CD8-positive, alpha-beta memory T cell (primary cell): ENCODE measurements around the gene BRMS1L. TPM values are rescaled to one million over a fixed set of nuclear protein-coding genes. Genes with fewer than 3 reads are reported as not detected.
"Not testable (repeated sequence)": the region's sequence is repeated elsewhere in the genome, so short reads cannot be mapped to it uniquely, and the experiment has no call there.

Source experiments
- CTCF ChIA-PET: fragments of 350-600 bp; sonication (Branson Sonifier 250); formaldehyde crosslinking; loops from one replicate; lab custom pipeline; 2021; ENCODE audit warnings: antibody characterized with exemption; lab: Charles Lee
- POLR2A ChIA-PET: fragments of 350-600 bp; sonication (Branson Sonifier 250); formaldehyde crosslinking; loops from one replicate; lab custom pipeline; 2021; ENCODE audit warnings: antibody characterized with exemption; lab: Charles Lee
- DNase-seq, 5 donors: peaks; one replicate each; pipeline versions ENCODE4 v3.0.0 to v3.0.0-alpha.2; 2020 to 2022; ENCODE audit warnings: mixed read lengths in 1 of 5
- H3K27ac ChIP-seq: one replicate; pipeline ENCODE4 v1.7.0; 2013; ENCODE audit warnings: low read depth, mild to moderate bottlenecking, low read length, moderate library complexity
- H3K27me3 ChIP-seq: 2 replicates; pipeline ENCODE4 v1.7.0; 2013; ENCODE audit warnings: low read length, mild to moderate bottlenecking; ENCODE audit not compliant: insufficient read depth, poor library complexity, severe bottlenecking
- H3K36me3 ChIP-seq: 2 replicates; pipeline ENCODE4 v1.7.0; 2013; ENCODE audit warnings: mild to moderate bottlenecking, low read length, moderate library complexity; ENCODE audit not compliant: insufficient read depth
- H3K4me1 ChIP-seq: 2 replicates; pipeline ENCODE4 v1.7.0; 2013; ENCODE audit warnings: mild to moderate bottlenecking, low read length, moderate library complexity; ENCODE audit not compliant: insufficient read depth
- H3K4me3 ChIP-seq: 2 replicates; pipeline ENCODE4 v1.7.0; 2013; ENCODE audit warnings: mild to moderate bottlenecking, low read length
- H3K9me3 ChIP-seq: 2 replicates; pipeline ENCODE4 v1.7.0; 2013; ENCODE audit warnings: mild to moderate bottlenecking, low read length
- H3K27ac Mint-ChIP-seq, 8 donors: one replicate each; pipeline ENCODE4 v1.8.0; 2020 to 2021; ENCODE audit warnings: mixed read lengths in 8 of 8, mild to moderate bottlenecking in 6 of 8, inconsistent platforms in 3 of 8, moderate library complexity in 3 of 8
- H3K27me3 Mint-ChIP-seq, 2 donors: one replicate each; pipeline ENCODE4 v1.8.0; 2020 to 2021; ENCODE audit warnings: mixed read lengths in 2 of 2, mild to moderate bottlenecking in 1 of 2, moderate library complexity in 1 of 2
- H3K36me3 Mint-ChIP-seq, 3 donors: one replicate each; pipeline ENCODE4 v1.8.0; 2020 to 2021; ENCODE audit warnings: mixed read lengths in 3 of 3, inconsistent platforms in 1 of 3, mild to moderate bottlenecking in 1 of 3
- H3K4me1 Mint-ChIP-seq, 3 donors: one replicate each; pipeline ENCODE4 v1.8.0; 2020 to 2021; ENCODE audit warnings: mixed read lengths in 3 of 3, inconsistent platforms in 1 of 3, mild to moderate bottlenecking in 1 of 3
- H3K4me3 Mint-ChIP-seq, 7 donors: one replicate each; pipeline ENCODE4 v1.8.0; 2020 to 2021; ENCODE audit warnings: mixed read lengths in 7 of 7, mild to moderate bottlenecking in 6 of 7, moderate library complexity in 4 of 7, inconsistent platforms in 2 of 7
- H3K9me3 Mint-ChIP-seq, 5 donors: one replicate each; pipeline ENCODE4 v1.8.0; 2020 to 2022; ENCODE audit warnings: mixed read lengths in 5 of 5, mild to moderate bottlenecking in 3 of 5, moderate library complexity in 2 of 5, inconsistent platforms in 1 of 5
- polyA plus RNA-seq: library from polyadenylated mRNA; unstranded; fragments of 300-500 nt; fragmentation: Illumina TruSeq; gene quantifications from one replicate; pipeline ENCODE4 v1.2.3, GENCODE V29; 2021
- total RNA-seq, 2 experiments: library from RNA; stranded (reverse); gene quantifications; one replicate each; pipeline ENCODE4 v1.2.3, GENCODE V29; 2021

The BRMS1L gene
- total and polyA plus RNA-seq, 3 experiments from 2014 or later: 4.0 to 10.0 (median 7.9) TPM

GRCh38 chr14:35797796-35798195 is 28.3 kb upstream of the BRMS1L start:
- Mint-ChIP-seq H3K27me3 (no peaks in the 10 kb centered on the region), H3K36me3 (peaks cover 0 to 13% (median 5%) of the 10 kb centered on the region in 3 donors), H3K27ac (peak overlapping the region in 1 of 8 donors; percentile 62), H3K4me1 (peaks cover 41 to 66% (median 61%) of the 10 kb centered on the region in 3 donors), H3K9me3 (no peaks in the 10 kb centered on the region), H3K4me3 (no peak overlapping the region)
- Histone ChIP-seq H3K27me3 (no peaks in the 10 kb centered on the region), H3K27ac (no peak overlapping the region), H3K4me3 (no peak overlapping the region), H3K36me3 (no peaks in the 10 kb centered on the region), H3K9me3 (no peaks in the 10 kb centered on the region), H3K4me1 (no peaks in the 10 kb centered on the region)
- CTCF ChIA-PET: interaction anchor here (1.0 kb wide), 1 partner anchor 10 kb away, joined by 3 read pairs; no protein-coding TSS in a partner anchor
- no peak for DNase-seq
- POLR2A ChIA-PET: interaction anchor here (0.6 kb wide), 2 partner anchors 121 to 675 kb away, joined by 3 read pairs; no protein-coding TSS in a partner anchor

GRCh38 chr14:35806006-35806907 is 19.9 kb upstream of the BRMS1L start:
- no peak for DNase-seq
- Histone ChIP-seq H3K4me1 (peaks cover 18% of the 10 kb centered on the region), H3K9me3 (no peaks in the 10 kb centered on the region), H3K4me3 (no peak overlapping the region), H3K36me3 (no peaks in the 10 kb centered on the region), H3K27me3 (no peaks in the 10 kb centered on the region), H3K27ac (no peak overlapping the region)
- POLR2A ChIA-PET: no interaction called here
- Mint-ChIP-seq H3K27ac (peak overlapping the region in 5 of 8 donors; percentile 54 to 99 (median 78)), H3K4me1 (peaks cover 45 to 69% (median 64%) of the 10 kb centered on the region in 3 donors), H3K27me3 (no peaks in the 10 kb centered on the region), H3K4me3 (peak overlapping the region in 3 of 7 donors; percentile 8 to 99 (median 53)), H3K9me3 (no peaks in the 10 kb centered on the region), H3K36me3 (peaks cover 0 to 19% (median 0%) of the 10 kb centered on the region in 3 donors)
- CTCF ChIA-PET: interaction anchor here (1.5 kb wide), 1 partner anchor 12 kb away, joined by 5 read pairs; no protein-coding TSS in a partner anchor

- peak overlapping the region; percentile 96 to 99 (median 98) for H3K4me3 Mint-ChIP-seq
- Histone ChIP-seq H3K36me3 (no peaks in the 10 kb centered on the region), H3K9me3 (no peaks in the 10 kb centered on the region), H3K4me3 (no peak overlapping the region), H3K27ac (no peak overlapping the region), H3K4me1 (peaks cover 18% of the 10 kb centered on the region), H3K27me3 (no peaks in the 10 kb centered on the region)
- no peaks in the 10 kb centered on the region for H3K27me3 Mint-ChIP-seq
- ChIA-PET POLR2A (interaction anchor here (1.0 kb wide), 1 partner anchor 19 kb away, joined by 3 read pairs; the partner anchor contains the start of gene BRMS1L), CTCF (interaction anchor here (1.0 to 1.5 kb wide), 3 partner anchors 10 to 686 kb away, joined by 3 to 5 read pairs (median 4); partner anchors contain the start of gene PPP2R3C)
- peaks cover 39 to 60% (median 54%) of the 10 kb centered on the region in 3 donors for H3K4me1 Mint-ChIP-seq
- peak overlapping the region; percentile 93 to 100 (median 99) for H3K27ac Mint-ChIP-seq
- peaks cover 0 to 18% (median under 1%) of the 10 kb centered on the region in 3 donors for H3K36me3 Mint-ChIP-seq
- H3K9me3 Mint-ChIP-seq: no peaks in the 10 kb centered on the region
- no peak for DNase-seq
Observed at GRCh38 chr14:35807131-35807961, 18.8 kb upstream of the BRMS1L start.

- ChIA-PET CTCF (interaction anchor here (1.0 to 1.5 kb wide), 2 partner anchors 10 to 686 kb away, joined by 3 to 4 read pairs; partner anchors contain the start of gene PPP2R3C), POLR2A (no interaction called here)
- H3K4me1 Mint-ChIP-seq: peaks cover 35 to 51% (median 46%) of the 10 kb centered on the region in 3 donors
- peak in 1 of 5 donors; percentile 21 for DNase-seq
- Histone ChIP-seq H3K36me3 (no peaks in the 10 kb centered on the region), H3K27me3 (no peaks in the 10 kb centered on the region), H3K27ac (peak overlapping the region; percentile 74), H3K4me3 (peak overlapping the region; percentile 85), H3K4me1 (peaks cover 18% of the 10 kb centered on the region), H3K9me3 (no peaks in the 10 kb centered on the region)
- peak overlapping the region; percentile 93 to 100 (median 99) for H3K27ac Mint-ChIP-seq
- peaks cover 0 to 13% (median 3%) of the 10 kb centered on the region in 3 donors for H3K36me3 Mint-ChIP-seq
- no peaks in the 10 kb centered on the region for H3K27me3 Mint-ChIP-seq
- peak overlapping the region; percentile 96 to 99 (median 98) for H3K4me3 Mint-ChIP-seq
- H3K9me3 Mint-ChIP-seq: no peaks in the 10 kb centered on the region
Observed at GRCh38 chr14:35808076-35808637, 18.0 kb upstream of the BRMS1L start.

GRCh38 chr14:35808638-35809563 is 17.2 kb upstream of the BRMS1L start, which contains the start of gene RALGAPA1:
Gene RALGAPA1, minus strand, starts transcription at chr14:35809295. Its CDS starts 460 bp downstream, at chr14:35808835.
- CTCF ChIA-PET: interaction anchor here (1.5 to 1.6 kb wide), 3 partner anchors 13 to 687 kb away, joined by 4 to 8 read pairs (median 5); partner anchors contain the start of gene PPP2R3C
- POLR2A ChIA-PET: interaction anchor here (1.0 to 1.1 kb wide), 3 partner anchors 17 to 687 kb away, joined by 3 to 6 read pairs (median 3); partner anchors contain the start of genes BRMS1L and PPP2R3C
- not testable (repeated sequence) for H3K36me3 ChIP-seq, H3K9me3 ChIP-seq, H3K27me3 ChIP-seq, H3K9me3 Mint-ChIP-seq, H3K27me3 Mint-ChIP-seq
- Mint-ChIP-seq H3K4me1 (peaks cover 35 to 47% (median 46%) of the 10 kb centered on the region in 3 donors), H3K4me3 (peak within 1 kb of the TSS; percentile 96 to 99 (median 98)), H3K27ac (peak within 1 kb of the TSS; percentile 93 to 100 (median 99)), H3K36me3 (peaks cover 0 to 10% (median 3%) of the 10 kb centered on the region in 3 donors)
- peak; percentile 91 to 97 (median 96) for DNase-seq
- Histone ChIP-seq H3K4me1 (peaks cover 18% of the 10 kb centered on the region), H3K4me3 (peak within 1 kb of the TSS; percentile 85), H3K27ac (peak within 1 kb of the TSS; percentile 74)

GRCh38 chr14:35809597-35809996 is 16.5 kb upstream of the BRMS1L start:
- Histone ChIP-seq H3K4me1 (peaks cover 18% of the 10 kb centered on the region), H3K36me3 (no peaks in the 10 kb centered on the region), H3K27me3 (no peaks in the 10 kb centered on the region), H3K4me3 (no peak overlapping the region), H3K9me3 (no peaks in the 10 kb centered on the region), H3K27ac (peak overlapping the region; percentile 74)
- ChIA-PET POLR2A (interaction anchor here (1.0 to 1.1 kb wide), 3 partner anchors 17 to 688 kb away, joined by 3 to 6 read pairs (median 3); partner anchors contain the start of genes BRMS1L and PPP2R3C), CTCF (interaction anchor here (1.5 to 1.6 kb wide), 2 partner anchors 13 to 18 kb away, joined by 5 to 8 read pairs; no protein-coding TSS in a partner anchor)
- Mint-ChIP-seq H3K27ac (peak overlapping the region; percentile 93 to 99 (median 96)), H3K4me3 (peak overlapping the region; percentile 75 to 99 (median 98)), H3K27me3 (no peaks in the 10 kb centered on the region), H3K4me1 (peaks cover 34 to 49% (median 45%) of the 10 kb centered on the region in 3 donors), H3K9me3 (no peaks in the 10 kb centered on the region), H3K36me3 (peaks cover 0 to 8% (median 3%) of the 10 kb centered on the region in 3 donors)
- no peak for DNase-seq
